Astrocyte of the spinal cord (primary cell): ENCODE results near the gene TRPM8.
"Not testable (repeated sequence)": the region's sequence is repeated elsewhere in the genome, so short reads cannot be mapped to it uniquely, and the experiment has no call there.

ENCODE experiments used
- DNase-seq: peaks from one replicate; pipeline ENCODE4 v3.0.0; 2011; ENCODE audit warnings: low read depth, low spot score
- H3K4me3 ChIP-seq: 2 replicates; pipeline ENCODE4 v1.5.1; 2011; ENCODE audit warnings: low read depth, mild to moderate bottlenecking, low read length, moderate library complexity
- in situ Hi-C: cut with HindIII; loops from 2 replicates; pipeline ENCODE4 v1.10.0; 2017; ENCODE audit warnings: low sequenced_read_pairs
- TF ChIP-seq, protein P1 (sequence below): IDR thresholded peaks from 2 replicates; pipeline ENCODE4 v1.5.1; 2012; ENCODE audit warnings: low read depth, mild to moderate bottlenecking, low read length, inconsistent platforms

TRPM8 gene

DNA sequence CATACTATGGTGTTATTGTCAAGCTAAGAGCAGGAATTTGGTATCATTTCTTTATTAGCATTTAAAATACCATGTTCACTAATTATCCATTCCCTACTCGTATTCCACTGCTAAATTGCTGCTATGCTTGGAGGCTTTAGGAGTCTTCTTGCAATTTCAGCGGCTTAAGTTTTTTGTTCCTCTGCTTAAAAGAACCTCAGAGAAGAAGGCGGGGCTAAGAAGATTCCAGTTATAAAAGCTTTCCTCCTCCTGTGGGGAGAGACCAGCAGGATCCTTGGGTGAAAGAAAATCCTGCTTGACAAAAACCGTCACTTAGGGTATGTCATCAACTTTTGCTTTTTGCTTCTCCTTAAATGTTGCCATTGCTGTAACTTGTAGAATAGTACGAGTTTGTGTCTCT is at the start of gene TRPM8:
TRPM8 (plus strand) TSS at position 258 of the 400 bp plus-strand sequence. CDS start 9,165 bp downstream, outside the sequence.
- no peak within 1 kb of the TSS for H3K4me3 ChIP-seq
- DNase-seq, result no peak
- TF ChIP-seq, protein P1, sequence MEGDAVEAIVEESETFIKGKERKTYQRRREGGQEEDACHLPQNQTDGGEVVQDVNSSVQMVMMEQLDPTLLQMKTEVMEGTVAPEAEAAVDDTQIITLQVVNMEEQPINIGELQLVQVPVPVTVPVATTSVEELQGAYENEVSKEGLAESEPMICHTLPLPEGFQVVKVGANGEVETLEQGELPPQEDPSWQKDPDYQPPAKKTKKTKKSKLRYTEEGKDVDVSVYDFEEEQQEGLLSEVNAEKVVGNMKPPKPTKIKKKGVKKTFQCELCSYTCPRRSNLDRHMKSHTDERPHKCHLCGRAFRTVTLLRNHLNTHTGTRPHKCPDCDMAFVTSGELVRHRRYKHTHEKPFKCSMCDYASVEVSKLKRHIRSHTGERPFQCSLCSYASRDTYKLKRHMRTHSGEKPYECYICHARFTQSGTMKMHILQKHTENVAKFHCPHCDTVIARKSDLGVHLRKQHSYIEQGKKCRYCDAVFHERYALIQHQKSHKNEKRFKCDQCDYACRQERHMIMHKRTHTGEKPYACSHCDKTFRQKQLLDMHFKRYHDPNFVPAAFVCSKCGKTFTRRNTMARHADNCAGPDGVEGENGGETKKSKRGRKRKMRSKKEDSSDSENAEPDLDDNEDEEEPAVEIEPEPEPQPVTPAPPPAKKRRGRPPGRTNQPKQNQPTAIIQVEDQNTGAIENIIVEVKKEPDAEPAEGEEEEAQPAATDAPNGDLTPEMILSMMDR, result no peak

DNA sequence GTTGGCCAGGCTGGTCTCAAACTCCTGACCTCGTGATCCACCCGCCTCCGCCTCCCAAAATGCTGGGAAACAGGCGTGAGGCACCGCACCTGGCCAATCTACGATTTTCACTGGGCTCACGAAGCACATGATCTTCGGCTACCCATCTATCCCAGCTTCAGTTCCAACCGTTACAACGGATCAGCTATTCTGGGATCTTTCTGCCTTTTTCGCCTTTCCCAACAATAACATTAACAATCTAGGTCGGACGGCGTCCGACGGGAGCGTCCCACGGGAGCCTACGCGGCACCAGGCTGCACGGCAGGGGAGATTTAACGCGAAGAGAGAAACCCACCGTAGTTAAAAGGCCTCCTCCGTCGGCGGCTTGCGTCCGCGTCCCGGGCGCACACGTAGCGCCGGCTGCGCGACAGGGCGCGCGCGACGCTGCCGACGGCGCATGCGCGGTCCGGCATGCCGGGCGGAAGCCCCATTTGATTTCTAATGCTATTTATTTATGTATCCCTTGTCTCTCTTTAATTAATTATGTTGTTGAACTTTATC is 49.1 kb upstream of the TRPM8 start, which contains the start of gene MSL3B:
MSL3B (minus strand) TSS at position 394 of the 540 bp plus-strand sequence.
- TF ChIP-seq, protein P1, result no peak
- in situ Hi-C loops, result no loop called here
- DNase-seq, result peak; percentile 55
- peak within 1 kb of the TSS; percentile 64 for H3K4me3 ChIP-seq

More for the DNA sequence above, at the start of gene TRPM8:
- in situ Hi-C loops, result no loop called here

DNA sequence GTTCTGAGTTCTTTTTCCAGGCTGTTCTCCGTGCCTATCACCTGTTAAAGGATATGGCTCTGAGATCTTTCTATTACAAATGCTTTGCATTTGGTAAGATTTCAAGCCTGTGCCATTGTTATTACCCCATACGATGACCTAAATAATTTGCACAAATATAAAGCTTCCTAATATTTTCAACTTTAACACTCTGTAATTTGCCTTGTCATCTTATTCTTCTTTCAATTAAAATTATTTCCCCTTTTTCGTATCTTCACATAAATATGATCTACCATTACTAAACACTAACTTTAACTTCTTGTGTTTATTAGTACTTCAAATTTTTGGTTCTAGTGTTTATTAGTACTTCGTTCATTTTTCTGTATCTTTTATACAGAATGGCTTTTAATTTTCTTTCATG is 45.7 kb upstream of the TRPM8 start:
- DNase-seq, result no peak
- H3K4me3 ChIP-seq, result no peak overlapping the region
- in situ Hi-C loops, result no loop called here
- TF ChIP-seq, protein P1, result no peak

DNA sequence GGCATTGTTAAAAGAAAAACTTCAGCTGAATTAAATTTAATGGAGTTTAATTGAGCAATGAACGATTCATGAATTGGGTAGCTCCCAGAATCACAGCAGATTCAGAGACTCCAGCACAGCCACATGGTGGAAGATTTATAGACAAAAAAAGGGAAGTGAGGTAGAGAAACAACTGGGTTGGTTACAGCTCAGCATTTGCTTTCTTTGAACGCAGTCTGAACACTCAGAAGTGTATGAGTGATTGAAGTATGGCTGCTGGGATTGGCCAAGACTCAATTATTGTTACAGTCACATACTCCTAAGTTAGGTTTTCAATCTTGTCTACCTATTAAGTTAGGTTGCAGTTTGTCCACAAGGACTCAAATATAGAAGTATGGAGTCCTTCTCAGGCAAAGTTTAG is 45.0 kb upstream of the TRPM8 start:
- H3K4me3 ChIP-seq, DNase-seq, in situ Hi-C loops: not testable (repeated sequence)

DNA sequence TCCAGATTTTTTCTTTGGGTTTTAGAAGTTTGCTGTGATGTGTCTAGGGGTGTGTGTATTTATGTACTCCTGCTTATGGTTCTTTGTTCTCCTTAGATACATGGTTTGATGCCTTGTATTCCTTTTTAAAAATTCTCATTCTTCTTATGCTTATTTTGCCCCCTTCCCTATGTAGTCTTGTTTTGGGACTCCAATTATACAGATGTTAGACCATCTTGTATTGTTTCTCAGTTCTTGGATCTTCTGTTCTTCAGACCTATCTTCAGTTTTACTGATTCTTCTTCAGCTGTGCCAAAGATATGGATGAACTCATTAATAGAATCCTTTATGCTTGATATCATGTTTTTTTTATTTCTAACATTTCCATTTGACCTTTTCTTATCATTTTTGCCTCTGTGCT is 34.8 kb upstream of the TRPM8 start:
- peak; percentile 6 for DNase-seq
- no peak overlapping the region for H3K4me3 ChIP-seq
- TF ChIP-seq, protein P1, result no peak
- in situ Hi-C loops, result no loop called here

DNA sequence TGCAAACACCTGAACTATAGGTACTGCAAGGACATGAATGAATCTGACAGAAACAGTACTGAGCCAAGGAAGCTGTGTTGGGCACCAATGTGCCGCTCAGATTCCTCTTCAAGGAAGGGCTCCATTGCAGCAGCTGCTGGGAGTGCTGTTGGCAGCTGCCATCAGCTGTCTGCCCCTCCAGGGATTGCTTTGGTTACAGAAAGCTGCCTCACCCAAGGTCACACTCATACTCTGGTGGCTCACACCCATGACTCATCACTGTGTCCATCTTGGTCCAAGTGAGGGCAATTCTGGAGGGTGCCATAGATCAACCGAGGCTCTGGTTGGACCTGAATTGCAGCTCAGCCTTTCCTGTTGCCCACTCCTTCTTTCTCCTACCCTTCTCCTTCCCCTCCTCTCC is 24.4 kb upstream of the TRPM8 start:
- DNase-seq, result no peak
- H3K4me3 ChIP-seq, result no peak overlapping the region
- TF ChIP-seq, protein P1, result no peak
- in situ Hi-C loops, result no loop called here

DNA sequence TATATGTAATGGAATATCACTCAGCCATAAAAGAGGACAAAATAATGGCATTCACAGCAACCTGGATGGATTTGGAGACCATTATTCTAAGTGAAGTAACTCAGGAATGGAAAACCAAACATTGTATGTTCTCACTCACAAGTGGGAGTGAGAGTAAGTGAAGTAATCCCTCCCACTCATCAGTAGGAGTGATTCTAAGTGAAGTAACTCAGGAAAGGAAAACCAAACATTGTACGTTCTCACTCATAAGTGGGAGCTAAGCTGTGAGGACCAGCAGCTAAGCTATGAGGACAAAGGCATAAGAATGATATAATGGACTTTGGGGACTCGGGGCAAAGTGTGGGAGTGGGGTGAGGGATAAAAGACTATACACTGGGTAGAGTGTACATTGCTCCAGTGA is 20.9 kb upstream of the TRPM8 start:
- DNase-seq, H3K4me3 ChIP-seq, in situ Hi-C loops: not testable (repeated sequence)

DNA sequence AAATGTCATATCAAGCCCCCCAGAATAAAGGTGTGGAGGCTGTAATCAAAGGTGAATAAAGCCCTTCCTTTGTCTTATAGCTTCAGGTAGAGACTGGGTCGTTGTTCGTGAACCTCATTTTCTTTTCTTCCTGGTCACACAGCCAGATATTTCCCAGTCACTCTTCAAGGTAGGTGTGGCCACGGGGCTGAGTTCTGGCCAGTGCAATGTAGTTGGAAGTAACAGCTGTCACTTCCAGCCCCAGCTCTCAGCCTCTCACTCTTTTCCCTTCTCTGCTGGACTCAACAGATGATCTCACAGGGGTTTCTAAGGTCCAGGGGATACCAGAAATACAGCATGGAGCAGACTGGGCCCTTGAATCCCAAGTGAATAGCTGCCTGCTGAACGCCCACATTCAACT is 15.8 kb upstream of the TRPM8 start:
- no peak overlapping the region for H3K4me3 ChIP-seq
- in situ Hi-C loops, result no loop called here
- DNase-seq, result no peak
- TF ChIP-seq, protein P1, result no peak
